Left hindlimb (tissue), 1 donor: ENCODE measurements around the gene CCDC117.

Experiments used
- DNase-seq: peaks from one replicate; pipeline ENCODE4 v3.0.0-alpha.2; 2018

Gene CCDC117

GRCh38 chr22:28771195-28771791 lies 1.2 kb upstream of the CCDC117 start:
- DNase-seq: no peak

GRCh38 chr22:28773461-28773867 lies 969 bp downstream of the CCDC117 start:
- DNase-seq: no peak

- no peak for DNase-seq
Observed at GRCh38 chr22:28774378-28774777, 1.9 kb downstream of the CCDC117 start.

GRCh38 chr22:28779833-28780232 lies 7.3 kb downstream of the CCDC117 start:
- DNase-seq: no peak

GRCh38 chr22:28780296-28780695 lies 7.8 kb downstream of the CCDC117 start:
- DNase-seq: no peak

- no peak for DNase-seq
Observed at GRCh38 chr22:28783786-28784671, 11.5 kb downstream of the CCDC117 start.

GRCh38 chr22:28788601-28789000 lies 16.1 kb downstream of the CCDC117 start:
- no peak for DNase-seq

GRCh38 chr22:28791124-28791523 lies 18.6 kb downstream of the CCDC117 start:
- DNase-seq: no peak

GRCh38 chr22:28791841-28792490 lies 19.5 kb downstream of the CCDC117 start:
- DNase-seq: no peak

GRCh38 chr22:28792491-28793383 lies 20.2 kb downstream of the CCDC117 start:
- no peak for DNase-seq

- DNase-seq: no peak
Observed at GRCh38 chr22:28793976-28794584, 21.6 kb downstream of the CCDC117 start.

- DNase-seq: no peak
Observed at GRCh38 chr22:28795071-28795693, 22.7 kb downstream of the CCDC117 start.

GRCh38 chr22:28795932-28796856 lies 23.7 kb downstream of the CCDC117 start:
- no peak for DNase-seq

GRCh38 chr22:28798810-28799605 lies 26.5 kb downstream of the CCDC117 start:
- DNase-seq: peak; percentile 57

- peak; percentile 70 for DNase-seq
Observed at GRCh38 chr22:28799606-28800307, 27.3 kb downstream of the CCDC117 start.

- peak; percentile 95 for DNase-seq
Observed at GRCh38 chr22:28800308-28801041, 28.0 kb downstream of the CCDC117 start, which contains the start of gene XBP1. XBP1 (minus strand) TSS chr22:28800569.

GRCh38 chr22:28801845-28802594 lies 29.5 kb downstream of the CCDC117 start:
- DNase-seq: no peak
